ENCODE data around the gene THEM4.

GRCh38 chr1:151830055-151830454 is 79.3 kb downstream of the THEM4 start:
- TF ChIP-seq POLR2A (IDR thresholded peaks at IDR 0.05; ENCODE audit: extremely low read depth, insufficient read length) (no peak), CTCF (IDR thresholded peaks at IDR 0.05; ENCODE audit: low read depth, low read length) (no peak)
